HCEC 1CT (cell line): ENCODE data around the gene NUSAP1.
"Not testable (repeated sequence)": the region's sequence is repeated elsewhere in the genome, so short reads cannot be mapped to it uniquely, and the experiment has no call there.

ENCODE experiments used
- DNase-seq: peaks from one replicate; pipeline ENCODE4 v3.0.0-alpha.2; 2017

Gene NUSAP1

GRCh38 chr15:41416742-41417417 is 84.2 kb downstream of the NUSAP1 start, which contains the start of gene RTF1:
Gene RTF1 (plus strand): TSS chr15:41417095. CDS start chr15:41417116, 21 bp downstream.
- peak; percentile 83 for DNase-seq

- DNase-seq, result peak; percentile 36
Measured at GRCh38 chr15:41417418-41418195, 84.9 kb downstream of the NUSAP1 start.

- DNase-seq, result no peak
Measured at GRCh38 chr15:41423979-41424659, 91.4 kb downstream of the NUSAP1 start.

GRCh38 chr15:41424809-41425208 is 92.1 kb downstream of the NUSAP1 start:
- no peak for DNase-seq

GRCh38 chr15:41425907-41426306 is 93.2 kb downstream of the NUSAP1 start:
- not testable (repeated sequence) for DNase-seq

GRCh38 chr15:41429003-41429890 is 96.6 kb downstream of the NUSAP1 start:
- DNase-seq, result no peak
